Epithelial cell of proximal tubule (primary cell): ENCODE results near the gene ATG13. TPM values are rescaled to one million over a fixed set of nuclear protein-coding genes. Genes with fewer than 3 reads are reported as not detected.

Source experiments
- DNase-seq: peaks from one replicate; pipeline ENCODE4 v3.0.0-alpha.2; 2011; ENCODE audit warnings: low read depth
- H3K4me3 ChIP-seq: 2 replicates; pipeline ENCODE4 v1.5.1; 2011; ENCODE audit warnings: low read depth, mild to moderate bottlenecking, low read length
- total RNA-seq: library from RNA; depleted of rRNA; stranded (reverse); fragments of >200 nt; gene quantifications from 2 replicates; pipeline ENCODE4 v1.2.3, GENCODE V29; 2015
- TF ChIP-seq, protein P1 (sequence below): conservative IDR thresholded peaks from 2 replicates; pipeline ENCODE4 v1.5.1; 2012; ENCODE audit warnings: low read depth, mild to moderate bottlenecking, low read length

The ATG13 gene
- total RNA-seq, 1 donor from 2014 or later, result 52.9 TPM

DNA sequence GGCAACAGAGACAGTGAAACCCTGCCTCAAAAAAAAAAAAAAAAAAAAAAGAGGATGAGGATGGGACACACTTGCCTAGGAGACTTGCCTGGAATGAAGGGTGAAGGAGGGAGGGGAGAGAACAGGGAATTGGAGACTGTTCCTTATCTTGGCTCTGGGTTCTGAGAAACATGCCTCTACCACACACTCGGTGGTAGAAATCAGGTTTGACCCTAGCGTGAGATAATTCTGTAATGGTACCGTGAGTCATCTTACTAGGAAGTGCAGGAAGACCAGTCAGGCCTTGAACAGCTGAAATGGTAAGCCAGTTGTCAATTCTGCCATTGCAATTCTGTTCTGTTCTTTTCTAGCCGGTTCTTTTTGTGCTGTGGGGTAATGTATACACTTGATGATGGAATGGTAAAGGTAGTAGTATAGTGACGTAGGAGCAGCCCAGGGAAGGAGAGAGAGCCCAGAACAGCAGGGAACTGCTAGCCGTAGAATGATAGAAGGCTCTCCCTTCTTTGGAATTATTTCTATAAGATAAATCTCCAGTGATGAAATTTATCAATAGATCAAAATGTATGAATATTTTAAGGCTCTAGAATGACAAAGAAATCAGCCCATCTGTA lies 19.6 kb upstream of the ATG13 start:
- no peak for DNase-seq
- TF ChIP-seq, protein P1, sequence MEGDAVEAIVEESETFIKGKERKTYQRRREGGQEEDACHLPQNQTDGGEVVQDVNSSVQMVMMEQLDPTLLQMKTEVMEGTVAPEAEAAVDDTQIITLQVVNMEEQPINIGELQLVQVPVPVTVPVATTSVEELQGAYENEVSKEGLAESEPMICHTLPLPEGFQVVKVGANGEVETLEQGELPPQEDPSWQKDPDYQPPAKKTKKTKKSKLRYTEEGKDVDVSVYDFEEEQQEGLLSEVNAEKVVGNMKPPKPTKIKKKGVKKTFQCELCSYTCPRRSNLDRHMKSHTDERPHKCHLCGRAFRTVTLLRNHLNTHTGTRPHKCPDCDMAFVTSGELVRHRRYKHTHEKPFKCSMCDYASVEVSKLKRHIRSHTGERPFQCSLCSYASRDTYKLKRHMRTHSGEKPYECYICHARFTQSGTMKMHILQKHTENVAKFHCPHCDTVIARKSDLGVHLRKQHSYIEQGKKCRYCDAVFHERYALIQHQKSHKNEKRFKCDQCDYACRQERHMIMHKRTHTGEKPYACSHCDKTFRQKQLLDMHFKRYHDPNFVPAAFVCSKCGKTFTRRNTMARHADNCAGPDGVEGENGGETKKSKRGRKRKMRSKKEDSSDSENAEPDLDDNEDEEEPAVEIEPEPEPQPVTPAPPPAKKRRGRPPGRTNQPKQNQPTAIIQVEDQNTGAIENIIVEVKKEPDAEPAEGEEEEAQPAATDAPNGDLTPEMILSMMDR, result no peak

DNA sequence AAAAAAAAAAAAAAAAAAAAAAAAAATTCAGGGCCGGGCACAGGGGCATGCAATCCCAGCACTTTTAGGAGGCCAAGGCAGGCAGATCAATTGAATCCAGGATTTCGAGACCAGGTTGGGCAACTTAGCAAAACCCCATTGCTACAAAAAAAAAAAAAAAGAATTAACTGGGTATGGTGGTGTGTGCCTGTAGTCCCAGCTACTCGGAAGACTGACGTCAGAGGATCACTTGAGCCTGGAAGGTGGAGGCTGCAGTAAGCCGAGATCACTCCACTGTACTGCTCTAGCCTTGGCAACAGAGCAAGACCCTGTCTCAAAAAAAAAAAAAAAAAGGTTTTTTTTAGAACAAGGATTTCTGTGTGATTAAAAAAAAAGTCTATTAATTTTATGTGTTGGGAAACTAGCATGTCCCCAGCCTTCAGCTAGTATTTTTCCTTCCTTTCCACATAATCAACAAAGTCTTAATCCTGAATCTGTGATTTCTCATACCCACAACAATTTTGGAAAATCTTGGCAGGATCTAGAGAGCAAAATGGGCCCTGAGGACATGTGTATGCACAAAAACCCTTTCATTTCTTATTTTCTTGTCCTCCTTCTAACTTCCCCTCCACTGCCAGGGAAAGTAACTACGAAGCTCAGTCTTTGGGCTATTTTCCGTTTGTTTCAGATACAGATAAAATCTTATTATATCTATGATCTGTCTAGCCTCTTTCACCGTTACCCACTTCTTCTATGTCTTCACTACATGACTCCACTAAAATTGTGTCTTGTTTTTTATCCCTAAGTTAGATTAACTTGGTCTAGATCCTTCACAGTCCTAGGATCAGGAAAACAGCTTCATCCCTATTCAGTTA lies 17.8 kb upstream of the ATG13 start:
- TF ChIP-seq, protein P1, result no peak
- DNase-seq, result no peak

More for the DNA sequence above, 19.6 kb upstream of the ATG13 start:
- no peak overlapping the region for H3K4me3 ChIP-seq

DNA sequence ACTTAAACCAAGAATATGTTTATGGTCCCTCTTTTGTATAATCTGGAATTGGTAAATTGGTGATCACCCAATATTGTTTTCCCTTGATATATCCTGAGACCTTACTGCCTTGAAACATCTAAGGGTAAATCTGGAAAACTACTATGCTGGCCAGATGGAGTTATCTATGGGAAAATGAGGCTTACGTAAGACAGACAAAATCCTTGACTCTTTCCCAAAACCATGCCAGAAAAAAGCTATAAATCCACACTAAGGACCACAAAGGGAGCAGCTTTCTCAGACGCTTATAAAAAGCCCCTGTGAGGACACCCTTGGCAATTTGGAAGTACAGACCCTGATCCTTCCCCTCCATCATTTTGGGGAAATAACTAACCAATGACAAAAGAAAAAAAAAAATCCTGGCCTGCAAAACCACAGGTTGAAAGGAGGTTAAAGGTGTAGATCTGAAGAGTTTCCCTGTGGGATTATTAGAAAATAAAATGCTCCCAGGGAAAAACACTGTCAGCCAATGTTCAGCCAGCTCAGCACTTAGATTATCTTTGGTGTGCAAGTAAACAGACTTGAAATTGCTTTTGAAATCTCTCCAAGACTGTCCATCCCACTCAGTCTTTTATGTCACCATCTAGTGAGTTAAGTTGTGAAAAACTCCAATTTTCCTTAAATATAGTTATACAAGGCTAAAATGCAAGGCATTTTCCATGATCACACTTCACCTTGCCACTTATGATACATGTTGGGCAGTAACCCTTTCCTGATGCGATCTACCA lies 17.0 kb upstream of the ATG13 start:
- DNase-seq, result no peak
- TF ChIP-seq, protein P1, result no peak
- H3K4me3 ChIP-seq, result no peak overlapping the region

More for the DNA sequence above, 17.8 kb upstream of the ATG13 start:
- no peak overlapping the region for H3K4me3 ChIP-seq

DNA sequence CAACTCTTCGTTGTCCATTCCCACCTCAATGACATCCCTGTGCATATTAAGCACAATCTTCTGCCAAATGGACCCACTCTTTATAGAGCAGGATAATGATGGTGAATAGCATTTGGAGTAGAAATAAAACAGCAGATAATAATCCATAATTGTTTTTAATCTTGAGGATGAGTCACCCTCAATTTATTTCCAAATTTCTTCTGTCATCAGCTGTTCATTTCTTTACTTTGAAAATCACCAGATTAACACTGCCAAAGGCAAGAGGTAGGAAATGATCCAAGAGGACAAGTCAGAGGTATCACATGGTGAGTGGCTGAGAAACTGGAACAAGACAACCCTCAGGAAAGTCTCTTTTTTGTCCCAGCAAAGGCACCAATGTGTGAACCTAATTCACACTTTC lies 16.2 kb upstream of the ATG13 start:
- no peak for DNase-seq
- H3K4me3 ChIP-seq, result no peak overlapping the region
- TF ChIP-seq, protein P1, result no peak

DNA sequence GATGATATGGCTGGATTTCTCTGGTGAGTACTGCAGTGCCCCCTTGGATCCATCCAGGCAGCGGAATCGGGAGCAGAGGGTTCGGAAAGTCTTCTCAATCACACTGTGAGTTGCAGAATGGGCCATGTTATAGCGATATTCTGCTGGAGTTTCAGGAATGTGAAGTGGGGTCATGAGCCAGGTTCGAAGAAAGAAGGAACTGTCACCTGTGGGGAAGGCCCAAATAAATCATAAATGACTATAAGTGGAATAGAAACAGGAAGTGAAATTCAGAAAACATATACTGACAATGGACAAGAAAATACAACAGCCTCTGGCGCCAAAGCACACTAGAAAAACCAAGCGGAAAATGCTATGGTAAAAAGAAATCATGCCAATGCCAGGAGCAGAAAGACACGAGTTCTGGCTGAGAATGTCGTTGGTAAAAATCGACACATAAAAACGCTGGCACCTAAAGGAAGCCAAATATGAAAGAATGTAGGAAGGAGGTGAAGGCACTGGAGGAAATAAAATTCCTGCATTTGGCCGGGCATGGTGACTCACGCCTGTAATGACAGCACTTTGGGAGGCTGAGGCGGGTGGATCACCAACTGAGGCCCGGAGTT lies 13.5 kb upstream of the ATG13 start:
- H3K4me3 ChIP-seq, result no peak overlapping the region
- no peak for DNase-seq
- TF ChIP-seq, protein P1, result no peak

DNA sequence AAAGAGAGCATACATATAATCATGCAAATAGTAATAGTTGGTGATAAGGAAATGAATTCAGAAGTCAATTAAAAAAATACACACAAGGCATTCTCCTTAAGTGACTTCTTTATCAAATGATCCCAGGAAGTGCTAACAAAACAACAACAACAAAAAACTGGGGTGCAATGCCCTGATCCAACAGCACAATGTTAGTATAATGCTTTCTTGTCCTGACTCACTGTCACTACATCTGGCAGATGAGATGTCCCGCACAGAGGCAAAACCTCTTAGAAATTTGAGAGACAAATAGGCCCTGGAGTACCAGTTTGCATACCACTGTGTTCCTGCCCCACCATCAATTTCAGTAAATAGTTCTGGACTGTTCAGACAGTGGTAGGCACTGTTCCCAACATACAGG lies 12.6 kb upstream of the ATG13 start:
- TF ChIP-seq, protein P1, result no peak
- H3K4me3 ChIP-seq, result no peak overlapping the region
- no peak for DNase-seq
